Suprapubic skin (tissue), 4 donors: ENCODE measurements around the gene SLC41A2. TPM values are rescaled to one million over a fixed set of nuclear protein-coding genes. Genes with fewer than 3 reads are reported as not detected.

Source experiments
- DNase-seq, 2 donors: peaks; one replicate each; pipeline ENCODE4 v3.0.0-alpha.2; 2019; ENCODE audit warnings: low spot score in 2 of 2
- H3K27ac ChIP-seq: fragments of 200-600 bp; sonication (generic); one replicate; pipeline ENCODE4 v1.5.1; 2019
- H3K27me3 ChIP-seq: fragments of 200-600 bp; sonication (generic); one replicate; pipeline ENCODE4 v1.5.1; 2019
- H3K36me3 ChIP-seq: fragments of 200-600 bp; sonication (generic); one replicate; pipeline ENCODE4 v1.5.1; 2019
- H3K4me1 ChIP-seq: fragments of 200-600 bp; sonication (generic); one replicate; pipeline ENCODE4 v1.5.1; 2019
- H3K4me3 ChIP-seq: fragments of 200-600 bp; sonication (generic); one replicate; pipeline ENCODE4 v1.5.1; 2019; ENCODE audit warnings: mild to moderate bottlenecking
- H3K9me3 ChIP-seq: fragments of 200-600 bp; sonication (generic); one replicate; pipeline ENCODE4 v1.5.1; 2019
- EP300 ChIP-seq: sonication (generic); formaldehyde crosslinking; IDR thresholded peaks from one replicate; pipeline ENCODE4 v1.6.1; 2017; ENCODE audit warnings: antibody characterized with exemption
- POLR2A ChIP-seq, 2 donors: fragments of 450-650 bp; IDR thresholded peaks; one replicate each; pipeline ENCODE4 v1.6.1; 2017; ENCODE audit warnings: antibody characterized with exemption in 2 of 2, mild to moderate bottlenecking in 2 of 2, moderate library complexity in 2 of 2
- POLR2AphosphoS5 ChIP-seq, 3 donors: sonication (generic); formaldehyde crosslinking; IDR thresholded peaks; one replicate each; pipeline ENCODE4 v1.6.1; 2017; ENCODE audit warnings: antibody characterized with exemption in 3 of 3
- WGBS: methylation state at CpG from one replicate; pipeline ENCODE4 v1.1.5; 2018; 5-methylcytosine and 5-hydroxymethylcytosine counted together
- total RNA-seq, 4 donors: library from RNA; depleted of rRNA; stranded (reverse); fragments of >200 nt; gene quantifications; one replicate each; pipeline ENCODE4 v1.1.0, GENCODE V29; 2016
- TF ChIP-seq, protein P1 (sequence below), 2 donors: fragments of 200-600 bp in 1 of 2; fragments of 450-650 bp in 1 of 2; sonication (generic) in 1 of 2; IDR thresholded peaks; one replicate each; pipeline ENCODE4 v1.5.1; 2016 to 2019; ENCODE audit warnings: antibody characterized with exemption in 2 of 2, mild to moderate bottlenecking in 1 of 2, moderate library complexity in 1 of 2

The SLC41A2 gene
- total RNA-seq, 4 donors from 2014 or later = 1.8 to 14.6 (median 6.6) TPM

- TF ChIP-seq, protein P1, sequence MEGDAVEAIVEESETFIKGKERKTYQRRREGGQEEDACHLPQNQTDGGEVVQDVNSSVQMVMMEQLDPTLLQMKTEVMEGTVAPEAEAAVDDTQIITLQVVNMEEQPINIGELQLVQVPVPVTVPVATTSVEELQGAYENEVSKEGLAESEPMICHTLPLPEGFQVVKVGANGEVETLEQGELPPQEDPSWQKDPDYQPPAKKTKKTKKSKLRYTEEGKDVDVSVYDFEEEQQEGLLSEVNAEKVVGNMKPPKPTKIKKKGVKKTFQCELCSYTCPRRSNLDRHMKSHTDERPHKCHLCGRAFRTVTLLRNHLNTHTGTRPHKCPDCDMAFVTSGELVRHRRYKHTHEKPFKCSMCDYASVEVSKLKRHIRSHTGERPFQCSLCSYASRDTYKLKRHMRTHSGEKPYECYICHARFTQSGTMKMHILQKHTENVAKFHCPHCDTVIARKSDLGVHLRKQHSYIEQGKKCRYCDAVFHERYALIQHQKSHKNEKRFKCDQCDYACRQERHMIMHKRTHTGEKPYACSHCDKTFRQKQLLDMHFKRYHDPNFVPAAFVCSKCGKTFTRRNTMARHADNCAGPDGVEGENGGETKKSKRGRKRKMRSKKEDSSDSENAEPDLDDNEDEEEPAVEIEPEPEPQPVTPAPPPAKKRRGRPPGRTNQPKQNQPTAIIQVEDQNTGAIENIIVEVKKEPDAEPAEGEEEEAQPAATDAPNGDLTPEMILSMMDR (IDR thresholded peaks at IDR 0.05) = no peak
- TF ChIP-seq POLR2AphosphoS5 (IDR thresholded peaks at IDR 0.05) (no peak), POLR2A (IDR thresholded peaks at IDR 0.05) (no peak), EP300 (no peak)
- H3K9me3 ChIP-seq = no peaks in the 10 kb centered on the region
- H3K27ac ChIP-seq = no peak overlapping the region
- H3K4me3 ChIP-seq = no peak overlapping the region
- no peaks in the 10 kb centered on the region for H3K36me3 ChIP-seq
- no peak for DNase-seq
- H3K4me1 ChIP-seq = peaks cover 4% of the 10 kb centered on the region
- no peaks in the 10 kb centered on the region for H3K27me3 ChIP-seq
- 66% methylated on average over 4 of the region's 4 CpGs for WGBS
Measured at GRCh38 chr12:104930388-104931326, 27.4 kb downstream of the SLC41A2 start.

DNA sequence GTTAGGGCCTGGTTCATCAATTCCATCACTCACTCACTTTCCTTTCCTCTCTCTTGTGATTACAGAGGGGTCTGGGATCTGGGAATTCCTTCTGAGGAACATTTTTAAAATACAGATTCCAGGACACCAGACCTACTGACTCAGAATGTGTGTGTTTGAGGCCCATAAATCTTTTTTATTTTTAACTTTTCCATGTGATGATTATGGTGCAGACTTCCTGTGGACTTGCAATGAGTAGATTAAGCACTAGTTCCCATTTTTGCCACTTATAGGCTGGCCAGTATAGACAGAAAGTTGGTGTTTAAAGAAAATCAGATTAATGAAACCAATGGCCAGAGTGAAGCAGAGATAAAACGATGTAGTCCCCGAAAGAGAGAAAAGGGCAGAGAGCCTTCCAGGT lies 28.1 kb downstream of the SLC41A2 start:
- 63% methylated on average over 2 of the region's 2 CpGs for WGBS
- TF ChIP-seq EP300 = no peak
- TF ChIP-seq POLR2AphosphoS5 (IDR thresholded peaks at IDR 0.05) = no peak
- no peak for TF ChIP-seq POLR2A (IDR thresholded peaks at IDR 0.05)
- TF ChIP-seq, protein P1 (IDR thresholded peaks at IDR 0.05) = no peak
- Histone ChIP-seq H3K27ac (no peak overlapping the region), H3K36me3 (no peaks in the 10 kb centered on the region), H3K4me3 (no peak overlapping the region), H3K27me3 (no peaks in the 10 kb centered on the region), H3K9me3 (no peaks in the 10 kb centered on the region), H3K4me1 (peaks cover 4% of the 10 kb centered on the region)
- no peak for DNase-seq

DNA sequence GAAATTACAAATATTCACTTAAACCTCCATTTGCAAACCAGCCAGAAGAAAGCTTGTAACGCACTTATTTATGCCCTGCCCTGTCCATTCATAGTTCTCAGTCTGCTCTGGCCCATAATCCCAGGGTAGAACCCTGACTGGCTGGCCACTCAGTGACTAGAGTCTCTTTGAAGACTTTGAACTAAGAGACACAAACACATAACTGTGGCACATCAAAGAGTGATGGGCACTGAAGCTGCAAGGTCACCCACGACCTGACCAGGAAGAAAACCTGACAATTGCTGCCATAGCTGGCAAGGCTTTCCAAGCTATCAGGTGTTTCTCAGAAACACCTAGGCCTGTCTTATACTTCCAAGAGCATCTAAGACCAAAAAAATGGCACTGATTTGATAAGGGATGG lies 28.7 kb downstream of the SLC41A2 start:
- Histone ChIP-seq H3K27me3 (no peaks in the 10 kb centered on the region), H3K36me3 (no peaks in the 10 kb centered on the region), H3K4me1 (peaks cover 4% of the 10 kb centered on the region), H3K27ac (no peak overlapping the region), H3K9me3 (no peaks in the 10 kb centered on the region), H3K4me3 (no peak overlapping the region)
- DNase-seq = no peak
- WGBS = 87% methylated on average over 2 of the region's 2 CpGs
- TF ChIP-seq, protein P1 (IDR thresholded peaks at IDR 0.05) = no peak
- TF ChIP-seq POLR2AphosphoS5 (IDR thresholded peaks at IDR 0.05) = no peak
- TF ChIP-seq EP300 = no peak
- no peak for TF ChIP-seq POLR2A (IDR thresholded peaks at IDR 0.05)

DNA sequence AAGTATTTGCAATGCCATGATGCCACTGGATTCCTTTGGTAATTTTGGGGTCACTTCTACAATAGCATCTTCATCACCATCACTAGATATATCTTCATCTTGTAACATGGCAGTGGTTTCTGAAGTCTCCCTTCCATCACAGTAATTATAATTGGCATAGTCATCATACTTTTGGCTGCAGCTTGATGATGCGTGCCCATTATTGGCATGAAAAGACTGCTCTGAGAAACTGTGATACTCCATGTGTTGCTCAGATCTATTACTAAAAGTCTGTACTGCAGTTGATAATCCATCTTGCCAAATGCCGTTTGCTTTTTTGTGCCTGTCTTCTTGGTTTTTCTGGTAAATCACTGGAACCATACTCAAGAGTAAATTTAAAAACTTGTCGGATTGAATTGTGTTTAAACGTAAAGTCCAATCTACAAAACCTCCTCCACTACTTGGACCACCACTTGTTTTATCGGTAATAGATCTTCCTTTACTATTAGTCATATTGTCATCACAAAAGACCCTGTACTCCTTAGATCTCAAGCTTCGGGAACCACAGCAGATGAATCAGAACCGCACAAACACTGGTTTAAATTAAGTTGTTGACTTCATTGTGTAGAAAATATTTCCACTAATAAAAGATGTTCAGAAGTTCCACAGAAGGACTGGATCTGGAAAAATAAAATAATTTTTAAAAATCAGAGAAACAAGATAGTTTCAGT lies 29.9 kb downstream of the SLC41A2 start:
- no peak overlapping the region for H3K4me3 ChIP-seq
- H3K4me1 ChIP-seq = peaks cover 4% of the 10 kb centered on the region
- 70% methylated on average over 7 of the region's 7 CpGs for WGBS
- no peak for DNase-seq
- TF ChIP-seq POLR2A (IDR thresholded peaks at IDR 0.05) (no peak), POLR2AphosphoS5 (IDR thresholded peaks at IDR 0.05) (no peak), EP300 (no peak)
- TF ChIP-seq, protein P1 (IDR thresholded peaks at IDR 0.05) = no peak
- no peaks in the 10 kb centered on the region for H3K9me3 ChIP-seq
- H3K27ac ChIP-seq = no peak overlapping the region
- no peaks in the 10 kb centered on the region for H3K36me3 ChIP-seq
- H3K27me3 ChIP-seq = no peaks in the 10 kb centered on the region

DNA sequence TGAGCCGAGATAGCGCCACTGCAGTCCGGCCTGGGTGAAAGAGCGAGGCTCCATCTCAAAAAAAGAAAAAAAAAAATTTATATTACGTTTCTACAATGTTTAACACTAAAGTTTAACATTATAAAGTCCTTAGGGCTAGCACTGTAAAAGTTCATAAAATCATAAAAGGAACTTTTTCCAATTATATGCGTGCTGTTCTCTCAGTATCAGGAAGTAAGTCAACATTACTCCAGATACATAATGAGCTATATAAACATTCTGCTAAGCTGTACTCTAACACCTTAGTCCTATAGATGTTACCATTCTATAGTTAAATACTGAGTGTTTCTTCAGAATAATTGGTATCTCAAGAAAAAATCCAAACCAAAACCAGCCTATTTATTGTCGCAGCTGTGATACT lies 32.6 kb downstream of the SLC41A2 start:
- Histone ChIP-seq H3K27me3 (no peaks in the 10 kb centered on the region), H3K4me1 (peaks cover 4% of the 10 kb centered on the region), H3K36me3 (no peaks in the 10 kb centered on the region), H3K9me3 (peaks cover 11% of the 10 kb centered on the region), H3K27ac (no peak overlapping the region), H3K4me3 (no peak overlapping the region)
- DNase-seq = no peak
- no peak for TF ChIP-seq EP300
- TF ChIP-seq POLR2AphosphoS5 (IDR thresholded peaks at IDR 0.05) = no peak
- TF ChIP-seq POLR2A (IDR thresholded peaks at IDR 0.05) = no peak
- TF ChIP-seq, protein P1 (IDR thresholded peaks at IDR 0.05) = no peak
- 96% methylated on average over 7 of the region's 7 CpGs for WGBS
